ENCODE data around the gene FGF19.

FGF19 gene

DNA sequence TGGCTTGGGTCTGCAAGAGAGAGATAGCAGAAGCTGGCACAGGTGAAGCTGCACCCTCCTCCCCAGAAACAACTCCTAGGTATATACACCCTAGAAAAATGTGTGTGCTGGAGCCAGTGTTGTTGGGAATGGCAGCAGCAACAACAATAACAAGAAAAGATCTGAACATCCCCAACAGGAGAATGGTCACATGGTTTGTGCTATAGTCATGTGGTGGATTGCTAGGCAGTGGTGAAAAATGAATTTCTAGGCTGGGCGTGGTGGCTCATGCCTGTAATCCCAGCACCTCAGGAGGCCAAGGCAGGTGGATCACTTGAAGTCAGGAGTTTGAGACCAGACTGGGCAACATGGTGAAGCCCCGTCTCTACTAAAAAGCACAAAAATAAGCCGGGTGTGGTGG, 31.0 kb upstream of the FGF19 start:
- Histone ChIP-seq H3K4me3 (replicated peaks; ENCODE audit: insufficient read depth, low read length) (no peak overlapping the region), H3K27me3 (ENCODE audit: insufficient read depth, poor library complexity, severe bottlenecking) (no peaks in the 10 kb centered on the region), H3K27ac (replicated peaks) (no peak overlapping the region)
- TF ChIP-seq, protein P1, sequence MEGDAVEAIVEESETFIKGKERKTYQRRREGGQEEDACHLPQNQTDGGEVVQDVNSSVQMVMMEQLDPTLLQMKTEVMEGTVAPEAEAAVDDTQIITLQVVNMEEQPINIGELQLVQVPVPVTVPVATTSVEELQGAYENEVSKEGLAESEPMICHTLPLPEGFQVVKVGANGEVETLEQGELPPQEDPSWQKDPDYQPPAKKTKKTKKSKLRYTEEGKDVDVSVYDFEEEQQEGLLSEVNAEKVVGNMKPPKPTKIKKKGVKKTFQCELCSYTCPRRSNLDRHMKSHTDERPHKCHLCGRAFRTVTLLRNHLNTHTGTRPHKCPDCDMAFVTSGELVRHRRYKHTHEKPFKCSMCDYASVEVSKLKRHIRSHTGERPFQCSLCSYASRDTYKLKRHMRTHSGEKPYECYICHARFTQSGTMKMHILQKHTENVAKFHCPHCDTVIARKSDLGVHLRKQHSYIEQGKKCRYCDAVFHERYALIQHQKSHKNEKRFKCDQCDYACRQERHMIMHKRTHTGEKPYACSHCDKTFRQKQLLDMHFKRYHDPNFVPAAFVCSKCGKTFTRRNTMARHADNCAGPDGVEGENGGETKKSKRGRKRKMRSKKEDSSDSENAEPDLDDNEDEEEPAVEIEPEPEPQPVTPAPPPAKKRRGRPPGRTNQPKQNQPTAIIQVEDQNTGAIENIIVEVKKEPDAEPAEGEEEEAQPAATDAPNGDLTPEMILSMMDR (IDR thresholded peaks at IDR 0.05; ENCODE audit: insufficient read depth, low read length), result no peak
- TF ChIP-seq SPI1 (IDR thresholded peaks at IDR 0.05; ENCODE audit: borderline replicate concordance, low read depth), result no peak
- TF ChIP-seq GABPA (IDR thresholded peaks at IDR 0.05; ENCODE audit: low read depth), result no peak
- no peak for TF ChIP-seq POLR2AphosphoS5 (IDR thresholded peaks at IDR 0.05; ENCODE audit: low read depth)
- TF ChIP-seq, protein P2, sequence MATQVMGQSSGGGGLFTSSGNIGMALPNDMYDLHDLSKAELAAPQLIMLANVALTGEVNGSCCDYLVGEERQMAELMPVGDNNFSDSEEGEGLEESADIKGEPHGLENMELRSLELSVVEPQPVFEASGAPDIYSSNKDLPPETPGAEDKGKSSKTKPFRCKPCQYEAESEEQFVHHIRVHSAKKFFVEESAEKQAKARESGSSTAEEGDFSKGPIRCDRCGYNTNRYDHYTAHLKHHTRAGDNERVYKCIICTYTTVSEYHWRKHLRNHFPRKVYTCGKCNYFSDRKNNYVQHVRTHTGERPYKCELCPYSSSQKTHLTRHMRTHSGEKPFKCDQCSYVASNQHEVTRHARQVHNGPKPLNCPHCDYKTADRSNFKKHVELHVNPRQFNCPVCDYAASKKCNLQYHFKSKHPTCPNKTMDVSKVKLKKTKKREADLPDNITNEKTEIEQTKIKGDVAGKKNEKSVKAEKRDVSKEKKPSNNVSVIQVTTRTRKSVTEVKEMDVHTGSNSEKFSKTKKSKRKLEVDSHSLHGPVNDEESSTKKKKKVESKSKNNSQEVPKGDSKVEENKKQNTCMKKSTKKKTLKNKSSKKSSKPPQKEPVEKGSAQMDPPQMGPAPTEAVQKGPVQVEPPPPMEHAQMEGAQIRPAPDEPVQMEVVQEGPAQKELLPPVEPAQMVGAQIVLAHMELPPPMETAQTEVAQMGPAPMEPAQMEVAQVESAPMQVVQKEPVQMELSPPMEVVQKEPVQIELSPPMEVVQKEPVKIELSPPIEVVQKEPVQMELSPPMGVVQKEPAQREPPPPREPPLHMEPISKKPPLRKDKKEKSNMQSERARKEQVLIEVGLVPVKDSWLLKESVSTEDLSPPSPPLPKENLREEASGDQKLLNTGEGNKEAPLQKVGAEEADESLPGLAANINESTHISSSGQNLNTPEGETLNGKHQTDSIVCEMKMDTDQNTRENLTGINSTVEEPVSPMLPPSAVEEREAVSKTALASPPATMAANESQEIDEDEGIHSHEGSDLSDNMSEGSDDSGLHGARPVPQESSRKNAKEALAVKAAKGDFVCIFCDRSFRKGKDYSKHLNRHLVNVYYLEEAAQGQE (IDR thresholded peaks at IDR 0.05; ENCODE audit: insufficient replicate concordance, low read depth), result no peak
- no peak for DNase-seq (ENCODE audit: low read depth in 1 of 2, low spot score in 1 of 2)

DNA sequence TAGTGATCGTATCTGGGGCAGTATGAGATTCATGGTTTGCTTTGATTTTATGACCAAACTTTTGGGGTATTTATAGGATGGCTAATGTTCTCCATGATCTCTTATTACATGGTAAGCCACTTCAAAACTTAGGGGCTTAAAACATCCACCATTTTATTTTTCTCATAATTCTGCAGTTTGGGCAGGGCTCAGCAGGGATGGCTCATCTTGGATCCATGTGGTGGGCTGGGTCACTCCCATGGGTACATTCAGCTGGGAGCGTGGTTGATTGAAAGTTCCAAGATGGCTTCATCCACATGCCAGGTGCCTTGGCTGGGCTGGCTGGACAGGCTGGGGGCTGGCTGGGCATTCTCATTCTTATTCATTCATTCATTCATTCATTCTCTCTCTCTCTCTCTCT, 30.5 kb upstream of the FGF19 start:
- TF ChIP-seq, protein P2 (IDR thresholded peaks at IDR 0.05; ENCODE audit: insufficient replicate concordance, low read depth), result no peak
- TF ChIP-seq SPI1 (IDR thresholded peaks at IDR 0.05; ENCODE audit: borderline replicate concordance, low read depth) (no peak), POLR2AphosphoS5 (IDR thresholded peaks at IDR 0.05; ENCODE audit: low read depth) (no peak), GABPA (IDR thresholded peaks at IDR 0.05; ENCODE audit: low read depth) (no peak)
- TF ChIP-seq, protein P1 (IDR thresholded peaks at IDR 0.05; ENCODE audit: insufficient read depth, low read length), result no peak
- Histone ChIP-seq H3K27me3 (ENCODE audit: insufficient read depth, poor library complexity, severe bottlenecking) (no peaks in the 10 kb centered on the region), H3K27ac (replicated peaks) (no peak overlapping the region), H3K4me3 (replicated peaks; ENCODE audit: insufficient read depth, low read length) (no peak overlapping the region)
- no peak for DNase-seq (ENCODE audit: low read depth in 1 of 2, low spot score in 1 of 2)

DNA sequence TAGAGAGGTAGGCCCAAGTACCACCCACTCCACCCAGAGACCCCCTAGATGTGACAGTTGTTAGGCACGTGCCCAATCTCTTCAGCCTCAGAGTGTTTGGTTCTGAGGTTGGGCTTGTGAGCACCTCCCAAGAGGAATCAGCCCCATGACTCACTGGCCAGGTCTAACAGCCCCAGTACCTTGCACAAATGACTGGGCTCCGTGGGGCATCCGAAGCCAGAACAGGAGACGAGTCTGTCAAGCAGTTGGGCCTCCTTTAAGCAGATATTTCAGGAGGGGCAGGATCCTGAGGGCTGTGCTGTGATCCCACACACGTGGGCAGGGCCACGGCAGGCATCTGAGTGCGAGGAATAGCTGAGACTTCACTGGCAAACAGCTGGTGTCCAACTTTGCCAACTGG, 29.1 kb upstream of the FGF19 start:
- no peak for TF ChIP-seq GABPA (IDR thresholded peaks at IDR 0.05; ENCODE audit: low read depth)
- no peak for TF ChIP-seq SPI1 (IDR thresholded peaks at IDR 0.05; ENCODE audit: borderline replicate concordance, low read depth)
- TF ChIP-seq, protein P2 (IDR thresholded peaks at IDR 0.05; ENCODE audit: insufficient replicate concordance, low read depth), result no peak
- TF ChIP-seq, protein P1 (IDR thresholded peaks at IDR 0.05; ENCODE audit: insufficient read depth, low read length), result no peak
- no peak for TF ChIP-seq POLR2AphosphoS5 (IDR thresholded peaks at IDR 0.05; ENCODE audit: low read depth)
- Histone ChIP-seq H3K27me3 (ENCODE audit: insufficient read depth, poor library complexity, severe bottlenecking) (peaks cover 2% of the 10 kb centered on the region), H3K27ac (replicated peaks) (no peak overlapping the region), H3K4me3 (replicated peaks; ENCODE audit: insufficient read depth, low read length) (no peak overlapping the region)
- DNase-seq (ENCODE audit: low read depth in 1 of 2, low spot score in 1 of 2), result no peak
